HEK293 (cell line): ENCODE measurements around the gene F2RL3.

Experiments used
- CTCF ChIA-PET: fragments of 350-600 bp; formaldehyde crosslinking; extraction: SDS; loops from one replicate; lab custom pipeline; 2021; ENCODE audit warnings: antibody characterized with exemption; lab: Yijun Ruan, JAX
- POLR2A ChIA-PET: fragments of 300-600 bp; formaldehyde crosslinking; extraction: SDS; loops from one replicate; lab custom pipeline; 2020; ENCODE audit warnings: antibody characterized with exemption, inconsistent platforms; lab: Yijun Ruan, JAX
- H3K27ac ChIP-seq: fragments of 200-500 bp; sonication (Bioruptor generic); 2 replicates; pipeline ENCODE4 v1.5.1; 2014; ENCODE audit warnings: low read depth, low read length, control low read depth, inconsistent platforms; ENCODE audit errors: extremely low read depth
- H3K36me3 ChIP-seq, 2 experiments: fragments of 200-500 bp in 1 of 2; sonication (Bioruptor generic) in 1 of 2; 1 replicate in 1 of 2; 2 replicates in 1 of 2; pipeline ENCODE4 v1.5.1; 2014 to 2017; ENCODE audit warnings: inconsistent platforms in 2 of 2, low read length in 2 of 2; ENCODE audit not compliant: control insufficient read depth in 2 of 2, insufficient read depth in 1 of 2
- H3K4me1 ChIP-seq: fragments of 200-500 bp; sonication (Bioruptor generic); 2 replicates; pipeline ENCODE4 v1.5.1; 2014; ENCODE audit warnings: mild to moderate bottlenecking, low read length, inconsistent platforms; ENCODE audit not compliant: control insufficient read depth, insufficient read depth
- H3K4me3 ChIP-seq: 2 replicates; pipeline ENCODE4 v1.5.1; 2011; ENCODE audit warnings: low read depth, mild to moderate bottlenecking, control low read depth, low read length, moderate library complexity
- H3K9me3 ChIP-seq: fragments of 200-500 bp; sonication (Bioruptor generic); 2 replicates; pipeline ENCODE4 v1.5.1; 2014; ENCODE audit warnings: low read depth, low read length, inconsistent platforms; ENCODE audit not compliant: control insufficient read depth, insufficient read depth
- ZBTB7A ChIP-seq: fragments of 450-650 bp; formaldehyde crosslinking; IDR thresholded peaks from 2 replicates; pipeline ENCODE4 v1.5.1; 2016; ENCODE audit warnings: low read depth, missing biosample characterization, missing genetic modification characterization
- ZNF146 ChIP-seq: fragments of 450-650 bp; formaldehyde crosslinking; IDR thresholded peaks from 2 replicates; pipeline ENCODE4 v1.5.1; 2016; ENCODE audit warnings: missing biosample characterization, missing genetic modification characterization
- ZNF24 ChIP-seq: fragments of 450-650 bp; formaldehyde crosslinking; IDR thresholded peaks from 2 replicates; pipeline ENCODE4 v1.5.1; 2016; ENCODE audit warnings: missing biosample characterization, missing genetic modification characterization
- ZNF366 ChIP-seq: fragments of 450-650 bp; formaldehyde crosslinking; conservative IDR thresholded peaks from 2 replicates; pipeline ENCODE4 v1.5.1; 2016; ENCODE audit warnings: missing biosample characterization, missing genetic modification characterization
- ZNF426 ChIP-seq: fragments of 450-650 bp; formaldehyde crosslinking; IDR thresholded peaks from 2 replicates; pipeline ENCODE4 v1.5.1; 2017; ENCODE audit warnings: missing biosample characterization, missing genetic modification characterization, mild to moderate bottlenecking, inconsistent platforms, moderate library complexity
- ZNF530 ChIP-seq: fragments of 450-650 bp; formaldehyde crosslinking; IDR thresholded peaks from 2 replicates; pipeline ENCODE4 v1.5.1; 2016; ENCODE audit warnings: low read depth, missing biosample characterization, missing genetic modification characterization
- ZNF623 ChIP-seq: fragments of 450-650 bp; formaldehyde crosslinking; IDR thresholded peaks from 2 replicates; pipeline ENCODE4 v1.5.1; 2016; ENCODE audit warnings: missing biosample characterization, missing genetic modification characterization
- ZNF629 ChIP-seq: fragments of 450-650 bp; formaldehyde crosslinking; IDR thresholded peaks from 2 replicates; pipeline ENCODE4 v1.5.1; 2017; ENCODE audit warnings: missing biosample characterization, missing genetic modification characterization
- ZNF747 ChIP-seq: fragments of 450-650 bp; formaldehyde crosslinking; IDR thresholded peaks from 2 replicates; pipeline ENCODE4 v1.5.1; 2016; ENCODE audit warnings: missing biosample characterization, missing genetic modification characterization
- ZNF785 ChIP-seq: fragments of 450-650 bp; formaldehyde crosslinking; IDR thresholded peaks from 2 replicates; pipeline ENCODE4 v1.5.1; 2016; ENCODE audit warnings: missing biosample characterization, missing genetic modification characterization
- TF ChIP-seq, protein P1 (sequence below): fragments of 450-650 bp; formaldehyde crosslinking; IDR thresholded peaks from 2 replicates; pipeline ENCODE4 v1.5.1; 2016; ENCODE audit warnings: missing biosample characterization, missing genetic modification characterization
- TF ChIP-seq, protein P2 (sequence below): fragments of 450-650 bp; formaldehyde crosslinking; IDR thresholded peaks from 2 replicates; pipeline ENCODE4 v1.5.1; 2017; ENCODE audit warnings: missing biosample characterization, missing genetic modification characterization
- TF ChIP-seq, protein P3 (sequence below): fragments of 450-650 bp; formaldehyde crosslinking; conservative IDR thresholded peaks from 2 replicates; pipeline ENCODE4 v1.5.1; 2016; ENCODE audit warnings: low read depth, missing biosample characterization, missing genetic modification characterization
- TF ChIP-seq, protein P4 (sequence below): fragments of 450-650 bp; formaldehyde crosslinking; IDR thresholded peaks from 2 replicates; pipeline ENCODE4 v1.5.1; 2017; ENCODE audit warnings: missing biosample characterization, missing genetic modification characterization

F2RL3 gene

DNA sequence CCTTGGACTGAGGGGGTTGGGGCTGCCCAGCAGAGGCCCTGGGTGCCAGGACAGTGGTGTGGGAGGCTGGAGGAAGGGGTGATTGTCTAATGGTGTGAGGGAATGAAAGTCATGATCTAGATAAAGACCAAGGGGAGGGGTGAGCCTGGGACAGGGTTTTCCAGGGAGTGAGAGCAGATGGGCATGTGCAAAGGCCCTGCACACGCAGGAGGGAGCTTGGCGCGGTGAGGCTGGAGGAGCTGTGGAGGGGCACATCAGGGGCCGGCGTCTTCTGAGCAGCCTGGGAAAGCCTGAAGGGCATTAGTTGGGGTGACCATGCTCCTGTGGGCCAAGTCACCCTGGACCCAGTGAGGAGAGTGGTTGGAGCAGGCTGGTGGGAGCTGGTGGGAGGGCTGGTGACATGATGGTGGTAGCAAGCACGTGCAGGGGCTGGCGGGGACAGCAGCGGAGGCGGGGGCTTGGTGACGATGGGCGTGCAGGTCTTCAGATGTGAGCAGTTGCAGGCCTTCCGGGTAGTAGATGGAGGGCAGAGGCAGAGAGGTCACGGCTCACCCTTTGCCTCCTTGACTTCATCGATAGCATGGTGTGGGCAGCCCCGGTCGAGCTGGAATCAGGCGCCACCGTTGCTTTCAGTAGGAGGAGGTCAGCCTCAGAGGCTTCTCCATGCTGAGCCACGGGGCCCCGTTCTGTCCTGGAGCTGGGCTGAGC lies 20.2 kb upstream of the F2RL3 start:
- no peak overlapping the region for H3K27ac ChIP-seq
- ChIA-PET POLR2A (no interaction called here), CTCF (no interaction called here)
- TF ChIP-seq ZNF629 (tag by site-specific recombination) (no peak), ZNF146 (tag by site-specific recombination) (no peak), ZNF623 (peak; percentile 93), ZBTB7A (no peak), ZNF24 (tag by site-specific recombination) (no peak)
- TF ChIP-seq, protein P1, sequence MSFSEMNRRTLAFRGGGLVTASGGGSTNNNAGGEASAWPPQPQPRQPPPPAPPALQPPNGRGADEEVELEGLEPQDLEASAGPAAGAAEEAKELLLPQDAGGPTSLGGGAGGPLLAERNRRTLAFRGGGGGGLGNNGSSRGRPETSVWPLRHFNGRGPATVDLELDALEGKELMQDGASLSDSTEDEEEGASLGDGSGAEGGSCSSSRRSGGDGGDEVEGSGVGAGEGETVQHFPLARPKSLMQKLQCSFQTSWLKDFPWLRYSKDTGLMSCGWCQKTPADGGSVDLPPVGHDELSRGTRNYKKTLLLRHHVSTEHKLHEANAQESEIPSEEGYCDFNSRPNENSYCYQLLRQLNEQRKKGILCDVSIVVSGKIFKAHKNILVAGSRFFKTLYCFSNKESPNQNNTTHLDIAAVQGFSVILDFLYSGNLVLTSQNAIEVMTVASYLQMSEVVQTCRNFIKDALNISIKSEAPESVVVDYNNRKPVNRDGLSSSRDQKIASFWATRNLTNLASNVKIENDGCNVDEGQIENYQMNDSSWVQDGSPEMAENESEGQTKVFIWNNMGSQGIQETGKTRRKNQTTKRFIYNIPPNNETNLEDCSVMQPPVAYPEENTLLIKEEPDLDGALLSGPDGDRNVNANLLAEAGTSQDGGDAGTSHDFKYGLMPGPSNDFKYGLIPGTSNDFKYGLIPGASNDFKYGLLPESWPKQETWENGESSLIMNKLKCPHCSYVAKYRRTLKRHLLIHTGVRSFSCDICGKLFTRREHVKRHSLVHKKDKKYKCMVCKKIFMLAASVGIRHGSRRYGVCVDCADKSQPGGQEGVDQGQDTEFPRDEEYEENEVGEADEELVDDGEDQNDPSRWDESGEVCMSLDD (tag by site-specific recombination) = no peak
- no peaks in the 10 kb centered on the region for H3K4me1 ChIP-seq
- H3K36me3 ChIP-seq = peaks cover 16 to 88% of the 10 kb centered on the region in 2 experiments; a peak in 2 of 3 replicates
- H3K9me3 ChIP-seq = no peaks in the 10 kb centered on the region
- H3K4me3 ChIP-seq = no peak overlapping the region

DNA sequence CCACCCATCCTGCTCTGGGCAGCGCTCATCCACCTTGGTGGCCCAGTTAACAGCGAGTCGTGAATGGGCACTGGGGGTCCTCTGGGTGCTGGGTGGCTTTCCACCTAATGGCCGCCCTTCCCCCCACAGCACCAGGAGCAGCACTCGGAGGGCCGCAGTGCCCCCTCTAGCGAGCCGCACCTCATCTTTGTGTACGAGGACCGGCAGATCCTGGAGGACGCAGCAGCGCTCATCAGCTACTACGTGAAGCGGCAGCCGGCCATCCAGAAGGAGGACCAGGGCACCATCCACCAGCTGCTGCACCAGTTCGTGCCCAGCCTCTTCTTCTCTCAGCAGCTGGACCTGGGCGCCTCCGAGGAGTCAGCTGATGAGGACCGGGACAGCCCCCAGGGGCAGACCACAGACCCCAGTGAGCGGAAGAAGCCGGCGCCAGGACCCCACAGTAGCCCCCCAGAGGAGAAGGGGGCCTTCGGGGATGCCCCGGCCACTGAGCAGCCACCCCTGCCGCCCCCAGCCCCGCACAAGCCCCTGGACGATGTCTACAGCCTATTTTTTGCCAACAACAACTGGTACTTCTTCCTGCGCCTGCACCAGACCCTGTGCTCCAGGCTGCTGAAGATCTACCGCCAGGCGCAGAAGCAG lies 19.3 kb upstream of the F2RL3 start:
- TF ChIP-seq ZNF530 (tag by site-specific recombination) (no peak), ZNF426 (tag by site-specific recombination) (no peak), ZNF366 (tag by site-specific recombination) (no peak), ZNF747 (tag by site-specific recombination) (no peak), ZNF785 (tag by site-specific recombination) (no peak)
- TF ChIP-seq, protein P2, sequence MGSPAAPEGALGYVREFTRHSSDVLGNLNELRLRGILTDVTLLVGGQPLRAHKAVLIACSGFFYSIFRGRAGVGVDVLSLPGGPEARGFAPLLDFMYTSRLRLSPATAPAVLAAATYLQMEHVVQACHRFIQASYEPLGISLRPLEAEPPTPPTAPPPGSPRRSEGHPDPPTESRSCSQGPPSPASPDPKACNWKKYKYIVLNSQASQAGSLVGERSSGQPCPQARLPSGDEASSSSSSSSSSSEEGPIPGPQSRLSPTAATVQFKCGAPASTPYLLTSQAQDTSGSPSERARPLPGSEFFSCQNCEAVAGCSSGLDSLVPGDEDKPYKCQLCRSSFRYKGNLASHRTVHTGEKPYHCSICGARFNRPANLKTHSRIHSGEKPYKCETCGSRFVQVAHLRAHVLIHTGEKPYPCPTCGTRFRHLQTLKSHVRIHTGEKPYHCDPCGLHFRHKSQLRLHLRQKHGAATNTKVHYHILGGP = no peak
- TF ChIP-seq, protein P3, sequence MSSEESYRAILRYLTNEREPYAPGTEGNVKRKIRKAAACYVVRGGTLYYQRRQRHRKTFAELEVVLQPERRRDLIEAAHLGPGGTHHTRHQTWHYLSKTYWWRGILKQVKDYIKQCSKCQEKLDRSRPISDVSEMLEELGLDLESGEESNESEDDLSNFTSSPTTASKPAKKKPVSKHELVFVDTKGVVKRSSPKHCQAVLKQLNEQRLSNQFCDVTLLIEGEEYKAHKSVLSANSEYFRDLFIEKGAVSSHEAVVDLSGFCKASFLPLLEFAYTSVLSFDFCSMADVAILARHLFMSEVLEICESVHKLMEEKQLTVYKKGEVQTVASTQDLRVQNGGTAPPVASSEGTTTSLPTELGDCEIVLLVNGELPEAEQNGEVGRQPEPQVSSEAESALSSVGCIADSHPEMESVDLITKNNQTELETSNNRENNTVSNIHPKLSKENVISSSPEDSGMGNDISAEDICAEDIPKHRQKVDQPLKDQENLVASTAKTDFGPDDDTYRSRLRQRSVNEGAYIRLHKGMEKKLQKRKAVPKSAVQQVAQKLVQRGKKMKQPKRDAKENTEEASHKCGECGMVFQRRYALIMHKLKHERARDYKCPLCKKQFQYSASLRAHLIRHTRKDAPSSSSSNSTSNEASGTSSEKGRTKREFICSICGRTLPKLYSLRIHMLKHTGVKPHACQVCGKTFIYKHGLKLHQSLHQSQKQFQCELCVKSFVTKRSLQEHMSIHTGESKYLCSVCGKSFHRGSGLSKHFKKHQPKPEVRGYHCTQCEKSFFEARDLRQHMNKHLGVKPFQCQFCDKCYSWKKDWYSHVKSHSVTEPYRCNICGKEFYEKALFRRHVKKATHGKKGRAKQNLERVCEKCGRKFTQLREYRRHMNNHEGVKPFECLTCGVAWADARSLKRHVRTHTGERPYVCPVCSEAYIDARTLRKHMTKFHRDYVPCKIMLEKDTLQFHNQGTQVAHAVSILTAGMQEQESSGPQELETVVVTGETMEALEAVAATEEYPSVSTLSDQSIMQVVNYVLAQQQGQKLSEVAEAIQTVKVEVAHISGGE (tag by site-specific recombination) = no peak
- TF ChIP-seq, protein P4, sequence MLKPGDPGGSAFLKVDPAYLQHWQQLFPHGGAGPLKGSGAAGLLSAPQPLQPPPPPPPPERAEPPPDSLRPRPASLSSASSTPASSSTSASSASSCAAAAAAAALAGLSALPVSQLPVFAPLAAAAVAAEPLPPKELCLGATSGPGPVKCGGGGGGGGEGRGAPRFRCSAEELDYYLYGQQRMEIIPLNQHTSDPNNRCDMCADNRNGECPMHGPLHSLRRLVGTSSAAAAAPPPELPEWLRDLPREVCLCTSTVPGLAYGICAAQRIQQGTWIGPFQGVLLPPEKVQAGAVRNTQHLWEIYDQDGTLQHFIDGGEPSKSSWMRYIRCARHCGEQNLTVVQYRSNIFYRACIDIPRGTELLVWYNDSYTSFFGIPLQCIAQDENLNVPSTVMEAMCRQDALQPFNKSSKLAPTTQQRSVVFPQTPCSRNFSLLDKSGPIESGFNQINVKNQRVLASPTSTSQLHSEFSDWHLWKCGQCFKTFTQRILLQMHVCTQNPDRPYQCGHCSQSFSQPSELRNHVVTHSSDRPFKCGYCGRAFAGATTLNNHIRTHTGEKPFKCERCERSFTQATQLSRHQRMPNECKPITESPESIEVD = no peak
- Histone ChIP-seq H3K36me3 (peaks cover 8 to 85% of the 10 kb centered on the region in 2 experiments; a peak in 2 of 3 replicates), H3K27ac (no peak overlapping the region), H3K4me3 (no peak overlapping the region), H3K9me3 (no peaks in the 10 kb centered on the region), H3K4me1 (no peaks in the 10 kb centered on the region)
- ChIA-PET CTCF (no interaction called here), POLR2A (no interaction called here)
